Stimulated activated CD4-positive, alpha-beta T cell treated with anti-CD3 and anti-CD28 coated beads, Interleukin-1b, Interleukin-23, amount 100 ng/mL, for 4 hours (primary cell): ENCODE measurements around the gene LHFPL6.

Experiments
- DNase-seq, 2 donors: peaks; one replicate each; pipeline ENCODE4 v3.0.0-alpha.2; 2020; ENCODE audit warnings: low read depth in 2 of 2

LHFPL6 gene

DNA sequence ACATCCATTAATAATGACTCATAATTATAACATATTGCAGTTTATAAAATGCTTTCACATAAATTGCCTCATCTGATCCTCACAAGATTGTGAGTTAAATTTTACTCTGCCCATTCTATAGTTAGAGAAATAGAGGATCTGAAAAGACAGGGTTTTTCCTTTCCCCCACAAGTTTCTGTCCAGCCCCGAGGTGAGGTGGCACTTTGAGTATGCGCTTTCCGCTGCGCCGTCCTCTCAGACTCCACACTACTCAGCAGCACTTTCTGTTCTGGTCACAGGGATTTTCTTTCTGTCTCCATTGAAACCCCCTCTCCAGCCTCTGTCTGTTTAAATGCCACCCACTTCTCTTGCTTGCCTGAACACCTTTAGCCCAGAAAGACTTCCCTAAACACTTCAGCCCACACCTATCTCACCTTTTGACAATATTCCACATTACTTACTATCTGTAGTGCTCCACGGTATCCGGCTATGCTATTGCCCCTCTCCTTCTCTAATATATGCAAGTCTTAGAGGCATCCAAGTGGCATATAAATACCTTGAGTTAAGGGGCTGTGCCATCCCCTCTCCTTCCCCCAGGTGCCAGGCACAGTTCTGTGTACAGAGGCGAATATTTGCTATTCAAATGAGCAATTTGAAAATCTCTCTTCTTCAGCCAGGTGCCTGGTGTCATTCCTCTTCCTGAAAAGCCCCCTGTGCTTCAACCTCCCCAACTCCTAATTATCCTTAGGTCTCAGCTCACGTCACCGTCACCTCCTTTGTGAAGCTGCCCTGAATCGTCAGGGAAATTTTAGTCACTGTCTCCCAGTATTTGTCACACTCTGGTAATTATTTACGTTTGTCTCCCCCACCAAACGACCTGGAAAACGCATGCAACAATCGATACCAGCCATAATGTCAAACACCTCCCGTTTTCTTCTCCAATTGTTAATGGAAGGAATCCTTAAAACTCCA, 296.1 kb downstream of the LHFPL6 start:
- DNase-seq, result no peak

DNA sequence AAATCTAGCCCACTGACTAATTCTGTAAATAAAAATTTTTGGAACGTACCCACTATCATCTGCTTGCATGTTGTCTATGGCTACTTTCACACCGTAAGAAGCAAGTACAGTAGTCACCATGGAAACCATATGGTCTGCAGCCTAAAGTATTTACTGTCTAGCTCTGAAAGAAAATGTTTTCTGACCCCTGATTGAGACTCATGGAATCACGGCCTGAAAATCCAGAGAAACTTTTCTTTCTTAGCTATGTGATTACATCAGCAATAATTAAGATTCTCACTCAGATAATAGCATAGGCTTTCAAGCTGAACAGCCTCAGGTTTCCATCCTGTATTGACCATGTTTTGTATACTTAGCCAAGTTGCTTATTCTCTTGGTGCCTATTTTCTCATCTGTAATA, 300.2 kb downstream of the LHFPL6 start:
- no peak for DNase-seq

DNA sequence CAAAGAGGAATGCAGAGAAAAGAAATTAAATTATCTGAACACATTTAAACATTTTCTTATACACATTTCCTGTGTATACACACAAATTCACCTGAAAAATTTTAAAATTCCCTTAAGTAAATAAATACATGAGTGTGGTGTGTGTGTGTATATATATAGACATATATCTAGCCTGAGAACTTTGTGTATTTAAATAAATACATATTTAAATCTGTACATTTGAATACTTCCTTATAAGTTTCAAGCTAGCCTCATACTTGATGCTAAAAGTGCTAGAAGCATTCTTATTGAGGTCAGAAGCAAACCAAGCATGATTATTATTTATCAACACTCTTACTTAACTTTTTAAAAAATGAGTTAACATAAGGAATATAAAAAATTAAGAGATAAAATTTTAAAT, 304.0 kb downstream of the LHFPL6 start:
- DNase-seq, result no peak

DNA sequence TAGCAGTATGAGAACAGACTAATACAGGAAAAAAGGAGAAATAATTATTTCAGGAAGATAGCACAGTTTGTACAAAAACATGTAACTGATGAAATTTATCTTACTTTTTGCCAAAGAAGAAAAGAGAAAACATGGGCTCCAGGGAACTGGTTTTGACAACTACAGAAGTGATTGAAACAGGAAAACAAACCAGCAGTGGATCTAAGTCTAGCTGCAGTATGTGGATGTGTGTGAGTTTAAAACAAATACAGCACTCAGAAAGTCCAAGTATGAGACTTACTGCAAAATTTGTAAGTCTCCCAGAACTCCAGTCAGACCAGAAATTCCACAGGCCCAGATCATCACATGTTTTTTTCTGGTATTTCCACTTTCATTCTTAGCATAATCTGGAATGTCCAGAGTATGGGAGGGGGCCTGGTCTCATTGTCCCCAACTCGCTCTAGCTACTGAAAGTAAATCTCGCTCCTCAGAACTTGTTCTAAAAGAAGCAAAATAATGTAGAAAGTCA, 305.3 kb downstream of the LHFPL6 start:
- no peak for DNase-seq

DNA sequence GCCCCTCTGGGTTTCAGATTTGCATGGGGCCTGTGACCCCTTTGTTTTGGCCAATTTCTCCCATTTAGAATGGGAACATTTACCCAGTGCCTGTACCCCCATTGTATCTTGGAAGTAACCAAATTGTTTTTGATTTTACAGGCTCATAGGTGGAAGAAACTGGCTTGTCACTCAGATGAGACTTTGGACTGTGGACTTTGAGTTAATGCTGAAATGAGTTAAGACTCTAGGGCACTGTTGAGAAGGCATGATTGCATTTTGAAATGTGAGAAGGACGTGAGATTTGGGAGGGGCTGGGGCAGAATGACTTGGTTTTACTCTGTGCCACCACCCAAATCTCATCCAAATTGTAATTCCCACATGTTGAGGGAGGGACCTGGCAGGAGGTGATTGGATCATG, 306.0 kb downstream of the LHFPL6 start:
- no peak for DNase-seq

DNA sequence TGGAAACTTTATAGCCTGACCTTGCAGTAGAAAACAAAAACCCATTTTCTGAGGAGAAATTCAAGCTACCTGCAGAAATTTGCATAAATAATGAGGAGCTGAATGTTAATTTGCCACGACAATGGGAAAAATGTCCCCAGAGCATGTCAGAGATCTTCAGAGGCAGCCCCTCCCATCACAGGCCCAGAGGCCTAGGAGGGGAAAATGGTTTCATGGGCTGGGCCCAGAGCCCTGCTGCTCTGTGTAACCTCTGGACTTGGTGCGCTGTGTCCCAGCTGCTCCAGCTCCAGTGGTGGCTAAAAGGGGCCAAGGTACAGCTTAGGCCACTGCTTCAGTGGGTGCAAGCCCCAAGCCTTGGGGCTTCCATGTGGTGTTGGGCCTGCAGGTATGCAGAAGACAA, 306.8 kb downstream of the LHFPL6 start:
- no peak for DNase-seq
